A549 (cell line): ENCODE data around the gene RXRA. TPM values are rescaled to one million over a fixed set of nuclear protein-coding genes. Genes with fewer than 3 reads are reported as not detected.

Experiments
- ATAC-seq, 2 experiments: fragments of 200-7000 bp in 1 of 2; fragments of >200 bp in 1 of 2; cut with Nextera tagmentation in 1 of 2; cut with Tn5 transposase in 1 of 2; 3 replicates each; pipeline versions ENCODE4 v1.8.0 to v1.9.1; 2018 to 2020; ENCODE audit warnings: mild to moderate bottlenecking in 1 of 2, moderate library complexity in 1 of 2
- CTCF ChIA-PET: fragments of 300-600 bp; sonication (Branson Sonifier 250); formaldehyde crosslinking; extraction: SDS; loops from one replicate; lab custom pipeline; 2021; ENCODE audit warnings: antibody characterized with exemption, inconsistent platforms; lab: Yijun Ruan, JAX
- POLR2A ChIA-PET: fragments of 350-600 bp; formaldehyde crosslinking; extraction: SDS; loops from one replicate; lab custom pipeline; 2021; ENCODE audit warnings: antibody characterized with exemption, inconsistent platforms; lab: Yijun Ruan, JAX
- DNase-seq, 2 experiments: peaks; one replicate each; pipeline versions ENCODE4 v3.0.0 to v3.0.0-alpha.2; 2011 to 2016; ENCODE audit warnings: low read depth in 1 of 2, low spot score in 1 of 2
- FAIRE-seq: peaks from 2 replicates; lab custom pipeline; 2011; peaks lifted over from hg19 to GRCh38; lab: Jason Lieb, UNC
- H3K27ac ChIP-seq, 2 experiments: fragments of >200 bp; sonication (Bioruptor Twin); formaldehyde crosslinking; 3 replicates each; pipeline ENCODE4 v1.5.1; 2016 to 2017
- H3K4me1 ChIP-seq: fragments of >200 bp; sonication (Bioruptor Twin); formaldehyde crosslinking; 3 replicates; pipeline ENCODE4 v1.6.1; 2016
- H3K4me2 ChIP-seq: fragments of >200 bp; sonication (Bioruptor Twin); formaldehyde crosslinking; 3 replicates; pipeline ENCODE4 v1.6.1; 2016
- H3K4me3 ChIP-seq: fragments of >200 bp; sonication (Bioruptor Twin); formaldehyde crosslinking; 3 replicates; pipeline ENCODE4 v1.5.1; 2016
- H3K9me3 ChIP-seq: fragments of >200 bp; sonication (Bioruptor Twin); formaldehyde crosslinking; 3 replicates; pipeline ENCODE4 v1.6.1; 2016
- BHLHE40 ChIP-seq: IDR thresholded peaks from 2 replicates; pipeline ENCODE4 v1.6.1; 2012; ENCODE audit warnings: low read depth, low read length, inconsistent platforms
- CBX2 ChIP-seq: fragments of 200-600 bp; sonication (generic); IDR thresholded peaks from 2 replicates; pipeline ENCODE4 v1.6.1; 2016; ENCODE audit warnings: low read depth, mild to moderate bottlenecking, borderline replicate concordance
- CBX8 ChIP-seq: fragments of 200-600 bp; sonication (generic); IDR thresholded peaks from 2 replicates; pipeline ENCODE4 v1.6.1; 2016
- CHD4 ChIP-seq: fragments of 200-600 bp; sonication (generic); IDR thresholded peaks from 2 replicates; pipeline ENCODE4 v1.6.1; 2016; ENCODE audit warnings: antibody characterized with exemption, mild to moderate bottlenecking, borderline replicate concordance
- EHMT2 ChIP-seq: fragments of 200-600 bp; sonication (generic); IDR thresholded peaks from 2 replicates; pipeline ENCODE4 v1.6.1; 2016; ENCODE audit warnings: antibody characterized with exemption, low read depth, mild to moderate bottlenecking, moderate library complexity
- FOSB ChIP-seq: fragments of 250-450 bp; sonication (Bioruptor Pico); IDR thresholded peaks from 2 replicates; pipeline ENCODE4 v1.5.0; 2020; ENCODE audit warnings: mild to moderate bottlenecking, moderate library complexity
- FOXS1 ChIP-seq: fragments of 250-450 bp; sonication (Bioruptor Pico); IDR thresholded peaks from 2 replicates; pipeline ENCODE4 v1.5.0; 2020; ENCODE audit warnings: mild to moderate bottlenecking, moderate library complexity
- HOXA7 ChIP-seq: fragments of 250-450 bp; sonication (Bioruptor Pico); IDR thresholded peaks from 2 replicates; pipeline ENCODE4 v1.5.0; 2020; ENCODE audit warnings: mild to moderate bottlenecking, moderate library complexity
- HOXB5 ChIP-seq: fragments of 250-450 bp; sonication (Bioruptor Pico); IDR thresholded peaks from 2 replicates; pipeline ENCODE4 v1.5.0; 2020; ENCODE audit warnings: mild to moderate bottlenecking, moderate library complexity
- JUN ChIP-seq, 2 experiments: fragments of >200 bp; sonication (Bioruptor Twin); formaldehyde crosslinking; IDR thresholded peaks; 2 replicates in 1 of 2; 3 replicates in 1 of 2; pipeline ENCODE4 v1.6.1; 2016 to 2017
- NFE2L2 ChIP-seq: fragments of 150-350 bp; conservative IDR thresholded peaks from 2 replicates; pipeline ENCODE4 v1.6.1; 2014; ENCODE audit warnings: low read length
- NPAS2 ChIP-seq: fragments of 250-450 bp; sonication (Bioruptor Pico); IDR thresholded peaks from 2 replicates; pipeline ENCODE4 v1.8.0; 2022; ENCODE audit warnings: mild to moderate bottlenecking, moderate library complexity, borderline replicate concordance
- RCOR1 ChIP-seq: fragments of 150-350 bp; IDR thresholded peaks from 2 replicates; pipeline ENCODE4 v1.6.1; 2014; ENCODE audit warnings: antibody characterized with exemption, low read length, low read depth
- RFX5 ChIP-seq: fragments of 450-650 bp; IDR thresholded peaks from 2 replicates; pipeline ENCODE4 v1.7.1; 2014; ENCODE audit warnings: antibody characterized with exemption, mild to moderate bottlenecking, moderate library complexity
- RNF2 ChIP-seq: fragments of 200-600 bp; sonication (generic); IDR thresholded peaks from 2 replicates; pipeline ENCODE4 v1.6.1; 2016; ENCODE audit warnings: low read depth, mild to moderate bottlenecking, antibody characterized with exemption, moderate library complexity, borderline replicate concordance
- TFCP2L1 ChIP-seq: fragments of 250-450 bp; sonication (Bioruptor Pico); IDR thresholded peaks from 2 replicates; pipeline ENCODE4 v1.5.0; 2021; ENCODE audit warnings: mild to moderate bottlenecking
- ZC3H11A ChIP-seq: fragments of 450-650 bp; IDR thresholded peaks from 2 replicates; pipeline ENCODE4 v1.6.1; 2014; ENCODE audit warnings: antibody characterized with exemption, mild to moderate bottlenecking
- ZFP36 ChIP-seq: fragments of 450-650 bp; IDR thresholded peaks from 2 replicates; pipeline ENCODE4 v1.6.1; 2014; ENCODE audit warnings: borderline replicate concordance; ENCODE audit not compliant: partially characterized antibody
- ZNF302 ChIP-seq: fragments of 250-450 bp; sonication (Bioruptor Pico); IDR thresholded peaks from 2 replicates; pipeline ENCODE4 v1.9.0; 2021; ENCODE audit warnings: inconsistent platforms, mild to moderate bottlenecking, moderate library complexity
- ZSCAN20 ChIP-seq: fragments of 250-450 bp; sonication (Bioruptor Pico); IDR thresholded peaks from 2 replicates; pipeline ENCODE4 v1.8.0; 2022; ENCODE audit warnings: mild to moderate bottlenecking, moderate library complexity
- WGBS: methylation state at CpG from one replicate; pipeline ENCODE4 v1.1.6; 2017; ENCODE audit errors: missing lambda C conversion rate; 5-methylcytosine and 5-hydroxymethylcytosine counted together
- polyA plus RNA-seq, 4 experiments: library from polyadenylated mRNA; depleted of rRNA in 3 of 4; stranded (reverse); fragments of >200 nt; fragmentation: RNase III in 1 of 4; extraction: RNeasy Plus Mini Kit Qiagen cat#74134 plus additional on column Dnase treatment in 1 of 4; gene quantifications; 2 replicates in 3 of 4; 3 replicates in 1 of 4; pipeline ENCODE4 v1.2.3, GENCODE V29; 2011 to 2017
- TF ChIP-seq, protein P1 (sequence below): fragments of >200 bp; sonication (Bioruptor Twin); formaldehyde crosslinking; IDR thresholded peaks from 3 replicates; pipeline ENCODE4 v1.5.1; 2016
- TF ChIP-seq, protein P2 (sequence below): IDR thresholded peaks from 2 replicates; pipeline ENCODE4 v1.6.1; 2012; ENCODE audit warnings: low read depth, borderline replicate concordance
- TF ChIP-seq, protein P3 (sequence below): fragments of >200 bp; sonication (Bioruptor Twin); formaldehyde crosslinking; IDR thresholded peaks from 2 replicates; pipeline ENCODE4 v1.6.1; 2016
- TF ChIP-seq, protein P4 (sequence below): fragments of 150-350 bp; IDR thresholded peaks from 2 replicates; pipeline ENCODE4 v1.6.1; 2014; ENCODE audit warnings: low read depth, mild to moderate bottlenecking, low read length
- TF ChIP-seq, protein P5 (sequence below): IDR thresholded peaks from 2 replicates; pipeline ENCODE4 v1.6.1; 2012

RXRA gene
- polyA plus RNA-seq, 2 of the 4 experiments (the other 2 are of a cell fraction): 6.6 to 23.9 TPM

DNA sequence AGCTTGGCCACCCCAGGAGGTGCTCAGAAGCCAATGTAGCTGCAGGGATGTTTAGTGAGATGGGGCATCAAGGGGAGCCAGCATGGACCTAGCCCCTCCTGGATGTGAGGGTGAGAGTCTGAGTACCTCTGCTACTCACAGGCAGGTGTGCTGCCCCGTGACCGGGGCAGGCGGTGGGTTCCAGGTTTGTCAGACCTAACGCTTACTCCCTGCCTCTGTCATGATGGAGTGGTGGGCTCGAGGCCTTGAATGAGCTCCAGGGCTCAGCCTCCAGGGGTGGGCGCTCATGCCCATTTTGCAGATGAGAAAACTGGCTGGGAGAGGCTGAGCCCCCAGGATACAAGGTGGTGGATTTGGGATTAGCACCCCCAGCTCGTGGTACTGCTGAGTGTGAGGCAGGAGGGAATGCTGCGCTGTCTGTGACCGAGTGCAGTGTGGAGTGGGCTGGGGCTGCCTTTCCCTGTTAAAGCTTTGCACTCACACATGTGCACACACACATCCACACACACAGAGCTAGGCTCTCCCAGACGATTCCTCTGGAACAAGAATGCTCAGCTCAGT, 1.5 kb downstream of the RXRA start:
- CTCF ChIA-PET: interaction anchor here (1.3 to 4.1 kb wide), 7 partner anchors 14 to 157 kb away, joined by 4 to 21 read pairs (median 5); no protein-coding TSS in a partner anchor
- H3K4me2 ChIP-seq: peak overlapping the region; percentile 94
- peak overlapping the region; percentile 95 to 99 for H3K27ac ChIP-seq
- FAIRE-seq: no peak
- 0 out of 6 replicates have a peak, but pooled peaks of 1 of the 2 experiments have one; percentile 3 for ATAC-seq
- 62% methylated on average over 10 of the region's 10 CpGs for WGBS
- H3K4me1 ChIP-seq: peaks cover 54% of the 10 kb centered on the region
- POLR2A ChIA-PET: interaction anchor here (0.9 to 1.3 kb wide), 2 partner anchors 50 to 79 kb away, joined by 3 to 4 read pairs; no protein-coding TSS in a partner anchor
- H3K4me3 ChIP-seq: peak overlapping the region; percentile 93
- no peaks in the 10 kb centered on the region for H3K9me3 ChIP-seq
- TF ChIP-seq NPAS2 (CRISPR knock-in tag) (no peak), ZNF302 (no peak), ZC3H11A (no peak), CHD4 (no peak), ZSCAN20 (no peak), NFE2L2 (no peak), CBX8 (no peak), RNF2 (no peak), FOXS1 (CRISPR knock-in tag) (no peak), JUN (IDR thresholded peaks at IDR 0.05) (no peak), FOSB (CRISPR knock-in tag) (no peak), BHLHE40 (no peak), CBX2 (no peak)
- TF ChIP-seq, protein P1, sequence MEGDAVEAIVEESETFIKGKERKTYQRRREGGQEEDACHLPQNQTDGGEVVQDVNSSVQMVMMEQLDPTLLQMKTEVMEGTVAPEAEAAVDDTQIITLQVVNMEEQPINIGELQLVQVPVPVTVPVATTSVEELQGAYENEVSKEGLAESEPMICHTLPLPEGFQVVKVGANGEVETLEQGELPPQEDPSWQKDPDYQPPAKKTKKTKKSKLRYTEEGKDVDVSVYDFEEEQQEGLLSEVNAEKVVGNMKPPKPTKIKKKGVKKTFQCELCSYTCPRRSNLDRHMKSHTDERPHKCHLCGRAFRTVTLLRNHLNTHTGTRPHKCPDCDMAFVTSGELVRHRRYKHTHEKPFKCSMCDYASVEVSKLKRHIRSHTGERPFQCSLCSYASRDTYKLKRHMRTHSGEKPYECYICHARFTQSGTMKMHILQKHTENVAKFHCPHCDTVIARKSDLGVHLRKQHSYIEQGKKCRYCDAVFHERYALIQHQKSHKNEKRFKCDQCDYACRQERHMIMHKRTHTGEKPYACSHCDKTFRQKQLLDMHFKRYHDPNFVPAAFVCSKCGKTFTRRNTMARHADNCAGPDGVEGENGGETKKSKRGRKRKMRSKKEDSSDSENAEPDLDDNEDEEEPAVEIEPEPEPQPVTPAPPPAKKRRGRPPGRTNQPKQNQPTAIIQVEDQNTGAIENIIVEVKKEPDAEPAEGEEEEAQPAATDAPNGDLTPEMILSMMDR: no peak
- no peak for DNase-seq

DNA sequence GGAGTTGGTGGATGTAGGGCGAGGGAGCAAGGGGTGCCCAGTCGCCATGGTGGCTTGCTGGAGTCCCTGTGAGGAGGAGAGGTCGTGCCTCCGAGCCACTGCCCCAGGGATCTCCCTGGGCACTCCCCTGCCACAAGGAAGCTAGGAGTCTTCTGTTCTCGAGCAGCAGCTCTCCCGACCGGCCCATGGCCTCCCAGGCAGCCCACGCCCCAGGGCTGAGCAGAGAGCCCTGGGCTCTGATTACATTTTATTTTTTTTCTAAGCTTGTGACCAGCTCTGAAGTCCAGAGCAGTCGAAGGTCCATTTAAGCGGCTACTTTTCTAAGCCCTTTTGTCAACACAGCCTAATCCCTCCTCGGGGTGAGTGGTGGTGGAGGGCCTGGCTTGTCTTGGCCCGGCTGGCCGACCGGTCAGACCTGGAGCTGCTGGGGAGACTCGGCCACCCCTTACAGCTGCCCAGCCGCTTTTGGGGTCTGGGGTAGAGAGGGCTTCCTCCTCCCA, 2.1 kb downstream of the RXRA start:
- H3K4me2 ChIP-seq: peak overlapping the region; percentile 94
- no peak for DNase-seq
- no peaks in the 10 kb centered on the region for H3K9me3 ChIP-seq
- peaks cover 60% of the 10 kb centered on the region for H3K4me1 ChIP-seq
- peak overlapping the region; percentile 93 for H3K4me3 ChIP-seq
- 47% methylated on average over 11 of the region's 16 CpGs for WGBS
- FAIRE-seq: no peak
- peak overlapping the region; percentile 95 to 99 for H3K27ac ChIP-seq
- peak in 1 of 2 experiments; percentile 30; a peak in 3 of 6 replicates for ATAC-seq
- ChIA-PET POLR2A (interaction anchor here (0.9 kb wide), 1 partner anchor 49 kb away, joined by 4 read pairs; no protein-coding TSS in a partner anchor), CTCF (interaction anchor here (0.5 to 4.1 kb wide), 7 partner anchors 13 to 157 kb away, joined by 3 to 21 read pairs (median 5); no protein-coding TSS in a partner anchor)
- TF ChIP-seq, protein P2, sequence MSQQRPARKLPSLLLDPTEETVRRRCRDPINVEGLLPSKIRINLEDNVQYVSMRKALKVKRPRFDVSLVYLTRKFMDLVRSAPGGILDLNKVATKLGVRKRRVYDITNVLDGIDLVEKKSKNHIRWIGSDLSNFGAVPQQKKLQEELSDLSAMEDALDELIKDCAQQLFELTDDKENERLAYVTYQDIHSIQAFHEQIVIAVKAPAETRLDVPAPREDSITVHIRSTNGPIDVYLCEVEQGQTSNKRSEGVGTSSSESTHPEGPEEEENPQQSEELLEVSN: no peak
- TF ChIP-seq HOXA7 (no peak), HOXB5 (no peak), JUN (IDR thresholded peaks at IDR 0.05) (no peak), BHLHE40 (no peak), ZC3H11A (no peak), EHMT2 (no peak), ZFP36 (no peak), CBX2 (no peak), RFX5 (no peak), TFCP2L1 (CRISPR knock-in tag) (no peak), RCOR1 (no peak), RNF2 (no peak)
- TF ChIP-seq, protein P1: no peak
- TF ChIP-seq, protein P3, sequence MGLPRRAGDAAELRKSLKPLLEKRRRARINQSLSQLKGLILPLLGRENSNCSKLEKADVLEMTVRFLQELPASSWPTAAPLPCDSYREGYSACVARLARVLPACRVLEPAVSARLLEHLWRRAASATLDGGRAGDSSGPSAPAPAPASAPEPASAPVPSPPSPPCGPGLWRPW: no peak
- TF ChIP-seq, protein P4, sequence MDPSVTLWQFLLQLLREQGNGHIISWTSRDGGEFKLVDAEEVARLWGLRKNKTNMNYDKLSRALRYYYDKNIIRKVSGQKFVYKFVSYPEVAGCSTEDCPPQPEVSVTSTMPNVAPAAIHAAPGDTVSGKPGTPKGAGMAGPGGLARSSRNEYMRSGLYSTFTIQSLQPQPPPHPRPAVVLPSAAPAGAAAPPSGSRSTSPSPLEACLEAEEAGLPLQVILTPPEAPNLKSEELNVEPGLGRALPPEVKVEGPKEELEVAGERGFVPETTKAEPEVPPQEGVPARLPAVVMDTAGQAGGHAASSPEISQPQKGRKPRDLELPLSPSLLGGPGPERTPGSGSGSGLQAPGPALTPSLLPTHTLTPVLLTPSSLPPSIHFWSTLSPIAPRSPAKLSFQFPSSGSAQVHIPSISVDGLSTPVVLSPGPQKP: no peak
- TF ChIP-seq, protein P5, sequence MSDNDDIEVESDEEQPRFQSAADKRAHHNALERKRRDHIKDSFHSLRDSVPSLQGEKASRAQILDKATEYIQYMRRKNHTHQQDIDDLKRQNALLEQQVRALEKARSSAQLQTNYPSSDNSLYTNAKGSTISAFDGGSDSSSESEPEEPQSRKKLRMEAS: no peak
